Gastrocnemius medialis (tissue), 4 donors: ENCODE data around the gene U2AF1. TPM values are rescaled to one million over a fixed set of nuclear protein-coding genes. Genes with fewer than 3 reads are reported as not detected.
"Not testable (repeated sequence)": the region's sequence is repeated elsewhere in the genome, so short reads cannot be mapped to it uniquely, and the experiment has no call there.

Experiments
- ATAC-seq, 2 donors: fragments of 150-250 bp; one replicate each; pipeline ENCODE4 v1.9.1; 2016
- DNase-seq, 2 donors: peaks; one replicate each; pipeline ENCODE4 v3.0.0-alpha.2; 2019
- H3K27ac ChIP-seq, 4 donors: fragments of 200-600 bp; sonication (generic); 1 replicate in 1 of 4; 2 replicates in 3 of 4; pipeline ENCODE4 v1.5.1; 2016 to 2018; ENCODE audit warnings: mild to moderate bottlenecking in 2 of 4, moderate library complexity in 1 of 4
- H3K27me3 ChIP-seq, 3 donors: fragments of 200-600 bp; sonication (generic) in 2 of 3; 1 replicate in 1 of 3; 2 replicates in 2 of 3; pipeline versions ENCODE4 v1.5.1 to v1.6.0; 2016 to 2019; ENCODE audit warnings: mild to moderate bottlenecking in 1 of 3, moderate library complexity in 1 of 3
- H3K36me3 ChIP-seq, 2 donors: fragments of 200-600 bp; sonication (generic) in 1 of 2; one replicate each; pipeline ENCODE4 v1.5.1; 2017 to 2018
- H3K4me1 ChIP-seq, 2 donors: fragments of 200-600 bp; sonication (generic) in 1 of 2; one replicate each; pipeline ENCODE4 v1.5.1; 2016 to 2017; ENCODE audit warnings: mild to moderate bottlenecking in 2 of 2
- H3K4me3 ChIP-seq, 4 donors: fragments of 200-600 bp; sonication (generic) in 3 of 4; 1 replicate in 1 of 4; 2 replicates in 3 of 4; pipeline ENCODE4 v1.5.1; 2016 to 2019; ENCODE audit warnings: mild to moderate bottlenecking in 2 of 4
- H3K9me3 ChIP-seq, 3 donors: fragments of 200-600 bp; sonication (generic) in 2 of 3; 1 replicate in 1 of 3; 2 replicates in 2 of 3; pipeline ENCODE4 v1.5.1; 2016 to 2019
- in situ Hi-C, 4 donors: fragments of 200-750 bp; cut with MboI; loops; one replicate each; pipeline versions ENCODE4 v1.15.0 to v1.8.0; 2017; ENCODE audit warnings: low sequenced_read_pairs in 4 of 4
- intact Hi-C: fragments of 100-400 bp; cut with DNase I; formaldehyde crosslinking; loops from one replicate; pipeline ENCODE4 v1.15.1; 2023; ENCODE audit warnings: low total_unique reads
- total RNA-seq, 4 donors: library from RNA; depleted of rRNA; stranded (reverse); fragments of >200 nt; gene quantifications; one replicate each; pipeline versions ENCODE4 v1.1.0 to v1.2.3, GENCODE V29; 2016

Gene U2AF1
- total RNA-seq, 4 donors from 2014 or later: 7.7 to 30.0 (median 18.0) TPM

- H3K27ac ChIP-seq, H3K4me1 ChIP-seq, H3K27me3 ChIP-seq, intact Hi-C loops, in situ Hi-C loops, H3K9me3 ChIP-seq, H3K4me3 ChIP-seq, ATAC-seq, H3K36me3 ChIP-seq, DNase-seq: not testable (repeated sequence)
These were observed 32.0 kb downstream of the U2AF1 start, which contains the start of gene CBS for GRCh38 chr21:43075170-43076022. Gene CBS, minus strand, starts transcription at chr21:43075835. Its CDS starts 3,642 bp downstream, at chr21:43072193.

DNA sequence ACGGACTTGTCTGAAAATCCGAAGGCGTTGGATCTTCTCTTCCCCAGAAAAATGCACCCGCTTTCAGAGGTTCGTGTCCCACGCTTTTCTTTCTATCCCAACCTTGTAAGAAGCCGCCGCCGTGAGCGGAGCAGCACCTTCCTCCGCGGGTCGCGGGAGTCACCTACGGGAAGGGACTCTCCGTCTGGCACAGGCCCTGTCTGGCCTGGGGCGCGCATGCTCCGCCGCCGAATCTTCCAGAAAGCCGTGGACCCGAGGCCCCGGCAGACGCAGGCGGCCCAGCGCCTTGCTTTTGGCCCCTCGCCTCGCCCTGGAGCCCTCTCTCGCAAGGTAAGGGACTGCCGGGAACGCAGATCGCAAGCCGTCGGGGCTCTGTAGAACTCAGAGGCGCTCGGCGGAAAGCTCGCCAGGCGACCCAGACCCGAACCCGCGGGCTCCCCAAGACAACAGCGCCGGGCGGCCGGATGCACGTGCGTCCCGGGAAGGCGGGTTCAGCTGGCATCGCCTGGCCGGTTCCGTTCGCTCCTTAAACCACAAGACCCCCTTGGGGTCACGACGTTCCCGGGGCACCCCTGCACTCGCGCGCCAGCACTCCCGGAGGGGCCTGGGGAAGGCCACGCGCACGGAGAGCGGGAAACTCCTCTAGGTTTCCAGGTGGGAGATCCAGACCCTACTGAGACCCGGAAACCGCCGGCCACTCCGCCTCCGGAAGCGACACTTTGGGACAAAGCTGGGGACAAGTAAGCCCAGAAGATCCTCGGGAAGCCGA lies 32.8 kb downstream of the U2AF1 start:
- intact Hi-C loops, H3K9me3 ChIP-seq, H3K4me3 ChIP-seq, in situ Hi-C loops, H3K27me3 ChIP-seq, H3K36me3 ChIP-seq, ATAC-seq, H3K4me1 ChIP-seq, DNase-seq, H3K27ac ChIP-seq: not testable (repeated sequence)

GRCh38 chr21:43072742-43073141 lies 34.6 kb downstream of the U2AF1 start:
- DNase-seq: not testable (repeated sequence)

GRCh38 chr21:43069682-43070081 lies 37.7 kb downstream of the U2AF1 start:
- intact Hi-C loops: not testable (repeated sequence)

More at GRCh38 chr21:43072742-43073141, 34.6 kb downstream of the U2AF1 start:
- H3K36me3 ChIP-seq, H3K27me3 ChIP-seq, H3K4me3 ChIP-seq, in situ Hi-C loops, H3K4me1 ChIP-seq, H3K27ac ChIP-seq, intact Hi-C loops, H3K9me3 ChIP-seq, ATAC-seq: not testable (repeated sequence)

DNA sequence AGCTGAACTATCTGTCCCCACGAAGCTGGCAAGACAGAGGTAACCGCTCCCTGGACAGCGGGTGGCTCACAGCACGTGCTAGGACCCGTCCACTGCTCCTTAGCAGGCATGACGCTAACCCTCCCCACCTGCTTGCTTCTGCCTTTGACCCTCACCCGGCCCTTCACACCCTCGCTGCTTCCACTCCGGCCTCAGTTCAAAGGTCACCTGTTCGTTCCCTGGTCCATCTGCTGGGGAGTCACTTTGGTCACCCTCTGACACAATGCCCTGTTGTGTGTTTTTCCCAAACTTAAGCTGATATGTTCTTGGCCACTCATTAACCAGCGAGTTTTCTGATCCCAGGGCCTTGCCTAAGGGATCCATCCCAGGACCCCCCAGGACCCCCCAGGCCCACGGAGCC lies 39.3 kb downstream of the U2AF1 start:
- H3K4me1 ChIP-seq, H3K4me3 ChIP-seq, in situ Hi-C loops, H3K27me3 ChIP-seq, H3K36me3 ChIP-seq, H3K9me3 ChIP-seq, DNase-seq, intact Hi-C loops, ATAC-seq, H3K27ac ChIP-seq: not testable (repeated sequence)

More at GRCh38 chr21:43069682-43070081, 37.7 kb downstream of the U2AF1 start:
- H3K36me3 ChIP-seq, in situ Hi-C loops, H3K9me3 ChIP-seq, H3K27ac ChIP-seq, H3K4me1 ChIP-seq, H3K4me3 ChIP-seq, DNase-seq, ATAC-seq, H3K27me3 ChIP-seq: not testable (repeated sequence)

DNA sequence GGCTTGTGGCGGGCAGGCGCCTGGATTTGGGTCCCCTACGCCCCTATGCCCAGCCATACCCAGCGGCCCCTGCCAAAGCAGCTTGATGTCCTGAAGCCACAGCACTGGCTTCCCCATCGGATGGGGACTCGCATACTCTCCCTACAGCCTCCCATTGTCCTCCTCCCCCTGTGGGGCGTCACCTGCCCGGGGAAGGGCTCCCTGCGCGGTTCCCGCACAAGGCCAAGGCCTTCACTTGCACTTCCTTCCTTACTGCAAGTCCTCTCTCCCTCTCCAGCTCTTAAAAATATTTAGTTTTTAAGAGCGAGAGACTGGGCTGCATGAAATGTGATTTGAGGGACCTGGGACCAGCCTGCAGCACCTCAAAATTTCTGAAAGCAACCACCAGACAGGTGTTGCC lies 40.7 kb downstream of the U2AF1 start:
- DNase-seq, H3K36me3 ChIP-seq, H3K4me1 ChIP-seq, in situ Hi-C loops, H3K9me3 ChIP-seq, H3K27ac ChIP-seq, H3K4me3 ChIP-seq, intact Hi-C loops, H3K27me3 ChIP-seq, ATAC-seq: not testable (repeated sequence)

DNA sequence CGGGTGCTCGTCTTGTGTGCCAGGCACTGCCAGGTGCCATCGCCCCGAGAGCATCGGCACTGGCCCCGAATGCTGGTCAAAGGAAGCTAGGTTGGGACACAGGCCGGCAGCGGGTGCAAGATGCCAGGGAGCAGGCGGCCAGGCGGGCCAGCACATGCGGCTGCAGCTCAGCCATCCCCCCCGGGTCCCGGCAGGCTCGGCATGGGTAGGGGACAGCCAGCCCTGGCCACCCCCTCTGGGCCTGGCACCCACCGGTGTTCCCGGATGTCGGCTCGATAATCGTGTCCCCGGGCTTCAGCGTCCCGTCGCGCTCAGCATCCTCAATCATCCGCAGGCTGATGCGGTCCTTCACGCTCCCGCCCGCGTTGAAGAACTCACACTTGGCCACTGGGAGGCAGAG lies 41.4 kb downstream of the U2AF1 start:
- H3K27me3 ChIP-seq, H3K4me1 ChIP-seq, H3K4me3 ChIP-seq, H3K9me3 ChIP-seq, intact Hi-C loops, in situ Hi-C loops, DNase-seq, H3K36me3 ChIP-seq, ATAC-seq, H3K27ac ChIP-seq: not testable (repeated sequence)

DNA sequence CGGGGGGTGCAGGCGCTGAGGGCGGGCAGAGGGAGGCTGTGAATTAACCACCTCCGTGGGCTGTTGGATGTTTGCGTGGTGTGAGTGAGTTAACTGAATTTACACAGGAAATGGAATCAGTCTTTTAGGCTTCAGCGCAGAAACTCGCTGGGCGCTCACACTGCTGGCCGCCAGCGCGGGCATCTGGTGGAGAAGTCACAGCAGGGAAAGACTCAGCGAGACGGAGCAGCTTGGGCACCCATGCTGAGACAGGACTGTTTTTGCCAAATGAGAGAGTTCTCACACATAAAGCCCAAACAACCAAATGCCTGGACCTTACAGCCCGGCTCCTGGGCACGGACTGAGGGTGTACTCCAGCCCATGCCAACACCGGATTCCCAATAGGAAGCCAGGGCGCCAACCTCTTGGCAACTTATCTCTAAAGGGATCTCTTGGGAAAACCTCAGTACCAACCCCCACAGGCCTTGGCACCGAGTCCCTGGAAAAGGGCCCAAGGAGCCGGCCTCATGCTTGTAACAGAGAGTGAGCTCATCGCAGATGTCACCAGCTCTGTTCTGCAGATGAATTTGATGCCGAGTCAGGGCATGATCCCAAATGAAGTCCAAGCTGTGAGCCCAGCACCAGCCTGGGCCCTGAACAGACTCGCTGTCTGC lies 43.0 kb downstream of the U2AF1 start:
- DNase-seq, H3K4me3 ChIP-seq, H3K9me3 ChIP-seq, intact Hi-C loops, H3K36me3 ChIP-seq, H3K4me1 ChIP-seq, H3K27me3 ChIP-seq, H3K27ac ChIP-seq, in situ Hi-C loops: not testable (repeated sequence)
- ATAC-seq: peak; percentile 90 to 94

- not testable (repeated sequence) for H3K4me3 ChIP-seq
These were observed 44.3 kb downstream of the U2AF1 start for GRCh38 chr21:43062955-43063664.

GRCh38 chr21:43053112-43053511 lies 54.3 kb downstream of the U2AF1 start:
- H3K9me3 ChIP-seq, H3K27me3 ChIP-seq, in situ Hi-C loops, intact Hi-C loops, DNase-seq, H3K4me3 ChIP-seq, H3K4me1 ChIP-seq, H3K36me3 ChIP-seq, H3K27ac ChIP-seq, ATAC-seq: not testable (repeated sequence)

More at GRCh38 chr21:43062955-43063664, 44.3 kb downstream of the U2AF1 start:
- H3K27ac ChIP-seq, H3K36me3 ChIP-seq, intact Hi-C loops, in situ Hi-C loops, H3K9me3 ChIP-seq, DNase-seq, H3K4me1 ChIP-seq, H3K27me3 ChIP-seq: not testable (repeated sequence)
- ATAC-seq: peak in 1 of 2 donors; percentile 10
